HG03558 (cell line): ENCODE results near the gene DNMBP.
"Not testable (repeated sequence)": the region's sequence is repeated elsewhere in the genome, so short reads cannot be mapped to it uniquely, and the experiment has no call there.

Experiments
- ATAC-seq: cut with Tn5 transposase; IDR thresholded peaks from one replicate; pipeline ENCODE4 v1.9.1; 2021; ENCODE audit warnings: moderate number of reproducible peaks; ENCODE audit not compliant: unreplicated experiment; ENCODE audit errors: extremely low read depth

DNMBP gene

DNA sequence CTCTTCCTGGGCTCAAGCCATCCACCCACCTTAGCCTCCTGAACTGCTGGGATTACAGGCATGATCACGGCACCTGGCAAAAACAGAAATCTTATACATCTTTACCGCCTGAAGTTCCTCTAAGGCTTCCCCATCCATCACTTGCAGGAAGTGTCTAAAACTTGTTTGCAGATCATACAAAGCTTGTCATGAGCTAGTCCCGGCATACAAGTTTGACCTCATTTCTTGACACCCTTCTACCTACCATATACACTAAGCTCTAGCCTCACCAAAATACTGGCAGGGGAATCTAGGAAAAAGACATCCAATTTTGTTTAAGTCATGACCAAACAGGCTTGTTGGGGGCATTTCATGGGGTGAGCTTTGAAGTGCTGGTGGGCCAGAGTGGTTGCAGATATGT lies 14.5 kb downstream of the DNMBP start:
- no peak for ATAC-seq

DNA sequence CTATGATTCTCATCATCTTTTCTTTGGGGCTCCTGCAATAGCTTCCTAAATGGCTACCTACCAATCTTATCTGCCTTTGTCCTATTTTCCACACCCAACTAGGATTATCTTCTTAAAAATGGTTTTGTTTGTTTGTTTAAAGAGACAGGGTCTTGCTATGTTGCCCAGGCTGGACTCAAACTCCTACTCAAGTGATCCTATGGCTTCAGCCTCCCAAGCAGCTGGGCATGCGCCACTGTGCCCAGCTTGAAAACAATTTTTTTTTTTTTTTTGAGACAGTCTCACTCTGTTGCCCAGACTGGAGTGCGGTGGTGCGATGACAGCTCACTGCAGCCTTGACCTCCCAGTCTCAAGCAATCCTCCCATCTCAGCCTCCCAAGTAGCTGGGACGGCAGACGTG lies 14.9 kb downstream of the DNMBP start:
- no peak for ATAC-seq

DNA sequence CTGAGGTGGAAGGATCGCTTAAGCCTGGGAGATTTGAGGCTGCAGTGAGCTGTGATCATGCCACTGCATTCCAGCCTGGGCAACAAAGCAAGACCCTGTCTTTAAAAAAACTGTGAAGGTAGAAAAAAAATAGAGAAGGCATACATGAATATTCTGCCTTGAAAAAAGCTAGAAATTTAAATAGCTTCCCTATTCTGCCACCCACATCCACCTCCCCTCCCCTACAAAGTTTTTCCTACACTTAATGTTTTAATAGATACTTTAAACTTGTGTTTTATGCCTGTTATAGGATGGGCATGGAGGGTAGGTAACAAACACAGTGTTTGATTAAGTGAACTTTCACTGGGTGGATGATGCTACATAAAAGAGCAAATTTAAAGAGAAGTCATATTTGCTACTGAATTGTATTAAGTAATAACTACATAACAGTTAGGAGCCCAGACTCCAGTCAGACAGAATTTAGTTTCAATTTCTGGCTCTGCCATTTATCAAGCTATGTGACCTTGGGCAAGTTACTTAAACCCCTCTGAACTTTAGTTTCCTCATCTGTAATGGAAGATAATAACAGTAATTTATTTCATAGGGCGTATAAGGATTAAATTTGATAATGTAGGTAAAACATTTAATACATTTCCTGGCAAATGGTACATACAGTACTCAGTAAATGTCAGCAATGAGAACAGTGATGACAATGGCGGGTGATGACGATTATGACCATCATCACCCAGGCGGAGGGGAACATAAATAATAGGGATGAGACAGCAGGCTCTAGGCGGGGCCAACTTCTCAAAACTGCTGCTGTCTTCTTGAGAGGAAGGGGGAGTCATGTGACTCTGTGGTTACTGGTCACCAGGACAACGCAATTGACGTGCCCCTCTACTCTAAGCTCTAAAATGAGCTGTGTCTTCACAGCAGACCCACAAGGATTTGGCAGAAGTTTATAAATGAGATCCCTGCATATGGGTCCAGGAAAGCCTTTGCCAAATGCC lies 15.8 kb downstream of the DNMBP start:
- ATAC-seq = no peak

DNA sequence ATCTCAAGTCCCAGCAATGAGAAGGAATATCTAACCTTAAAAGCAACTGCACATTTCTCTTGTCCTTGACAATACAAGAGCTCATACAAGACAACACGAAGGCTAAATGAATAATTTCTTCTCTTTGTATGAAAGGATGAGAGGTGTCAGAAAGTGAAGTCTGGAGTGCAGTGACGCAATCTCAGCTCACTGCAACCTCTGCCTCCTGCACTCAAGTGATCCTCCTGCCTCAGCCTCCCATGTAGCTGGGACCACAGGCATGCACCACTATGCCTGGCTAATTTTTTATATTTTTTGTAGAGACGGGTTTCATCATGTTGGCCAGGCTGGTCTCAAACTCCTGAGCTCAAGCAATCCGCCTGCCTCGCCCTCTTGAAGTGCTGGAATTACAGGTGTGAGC lies 24.1 kb downstream of the DNMBP start:
- ATAC-seq = not testable (repeated sequence)

DNA sequence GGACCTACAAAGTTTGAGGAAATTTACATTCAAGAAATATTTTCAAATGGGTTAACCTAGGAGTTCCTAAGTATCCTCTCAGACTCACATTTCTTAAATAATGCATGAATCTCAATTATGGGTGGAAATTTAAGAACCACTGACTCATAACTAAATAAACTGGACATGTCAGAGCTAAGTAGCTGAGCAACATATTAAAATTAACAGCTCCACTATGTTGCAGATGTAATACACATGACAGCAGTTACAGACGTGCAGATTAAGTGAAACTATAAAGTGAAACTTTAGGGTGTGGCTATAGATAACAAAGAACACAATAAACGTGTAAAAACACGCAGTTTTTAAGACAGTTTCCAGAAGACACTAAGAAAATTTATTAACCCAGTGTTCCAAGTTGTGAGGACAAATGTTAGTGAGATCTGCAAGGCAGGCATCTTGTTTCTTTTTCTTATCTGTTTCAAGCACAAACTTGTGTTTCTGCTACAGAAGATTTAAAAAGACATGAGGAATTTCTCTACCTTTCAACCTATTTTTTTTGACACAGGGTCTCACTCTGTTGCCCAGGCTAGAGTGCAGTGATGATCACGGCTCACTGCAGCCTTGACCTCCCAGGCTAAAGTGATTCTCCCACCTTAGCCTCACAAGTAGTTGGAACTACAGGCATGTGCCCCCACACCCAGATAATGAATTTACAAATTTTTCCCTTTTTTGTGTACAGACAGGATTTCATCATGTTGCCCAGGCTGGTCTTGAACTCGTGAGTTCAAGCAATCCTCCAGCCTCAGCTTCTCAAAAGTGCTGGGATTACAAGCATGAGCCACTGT lies 25.3 kb downstream of the DNMBP start:
- no peak for ATAC-seq

DNA sequence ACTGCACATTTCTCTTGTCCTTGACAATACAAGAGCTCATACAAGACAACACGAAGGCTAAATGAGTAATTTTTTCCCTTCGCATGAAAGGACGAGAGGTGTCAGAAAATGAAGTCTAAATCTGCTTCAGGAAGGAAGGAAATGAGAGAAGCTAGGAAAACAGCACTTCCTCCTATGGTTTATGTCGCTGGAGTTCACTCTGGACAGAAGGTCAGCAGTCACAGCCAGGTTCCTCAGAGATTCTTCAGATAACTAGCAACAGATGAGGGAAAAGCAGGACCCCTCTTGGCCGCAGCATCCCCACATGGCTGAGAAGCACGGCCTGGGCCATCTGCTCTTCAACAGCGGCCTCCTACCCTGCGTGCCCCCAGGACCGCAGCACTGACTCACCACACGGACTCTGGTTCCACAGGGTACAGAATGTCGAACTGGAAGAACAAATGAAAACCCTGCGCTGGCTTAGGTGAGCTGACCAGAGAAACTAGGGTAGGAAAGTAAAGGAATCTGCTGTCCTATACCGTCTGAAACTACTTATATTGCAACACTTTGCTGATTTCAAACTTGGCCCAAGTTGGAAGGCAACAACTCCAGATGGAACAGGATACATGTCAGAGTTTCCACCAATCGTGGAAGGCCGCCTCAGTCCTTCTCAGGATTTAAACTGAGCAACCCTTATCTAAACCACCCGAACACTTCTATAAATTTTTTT lies 26.3 kb downstream of the DNMBP start:
- ATAC-seq = no peak

DNA sequence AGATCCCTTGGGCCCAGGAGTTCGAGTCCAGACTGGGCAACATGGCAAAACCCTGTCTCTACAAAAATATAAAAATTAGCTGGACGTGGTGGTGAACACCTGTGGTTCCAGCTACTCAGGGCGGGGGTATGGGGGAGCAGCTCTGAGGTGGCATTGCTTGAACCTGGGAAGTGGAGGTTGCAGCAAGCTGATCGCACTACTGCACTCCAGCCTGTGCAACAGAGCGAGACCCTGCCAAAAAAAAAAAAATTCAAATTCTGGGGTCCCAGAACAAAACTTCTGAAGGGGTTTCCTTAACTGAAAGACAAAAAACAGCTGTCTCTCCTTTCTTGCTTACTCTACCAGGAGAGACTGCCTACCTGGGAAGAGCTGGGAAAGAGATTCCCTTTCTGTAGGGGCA lies 27.0 kb downstream of the DNMBP start:
- no peak for ATAC-seq

DNA sequence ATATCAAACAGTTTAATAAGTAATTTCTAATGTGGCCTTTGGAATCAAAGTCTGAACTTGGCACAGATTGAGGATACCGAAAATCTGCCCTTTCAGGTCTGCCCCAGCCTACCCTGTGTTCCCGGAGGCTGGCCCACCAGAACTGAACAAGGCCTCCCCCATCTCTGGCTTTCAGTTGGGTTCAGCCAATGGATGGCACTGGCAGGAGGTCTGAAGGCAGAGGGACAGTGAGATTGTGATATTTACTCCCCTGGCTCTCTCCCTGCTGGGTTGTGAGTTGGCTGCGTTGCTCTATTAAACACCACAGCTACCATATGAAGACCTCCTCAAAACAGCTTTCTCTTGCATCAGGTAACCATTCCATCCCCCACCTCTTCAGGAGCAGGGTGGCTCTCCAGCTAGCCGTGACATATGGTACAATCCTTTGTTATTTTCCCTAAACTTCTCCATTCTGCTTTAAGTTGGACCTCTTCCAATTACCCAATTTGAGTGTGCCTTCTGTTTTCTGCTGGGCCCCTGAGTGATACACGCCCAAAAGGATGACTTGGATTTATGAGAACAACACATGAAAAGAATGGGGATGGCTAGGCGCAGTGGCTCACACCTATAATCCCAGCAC lies 28.1 kb downstream of the DNMBP start:
- no peak for ATAC-seq

DNA sequence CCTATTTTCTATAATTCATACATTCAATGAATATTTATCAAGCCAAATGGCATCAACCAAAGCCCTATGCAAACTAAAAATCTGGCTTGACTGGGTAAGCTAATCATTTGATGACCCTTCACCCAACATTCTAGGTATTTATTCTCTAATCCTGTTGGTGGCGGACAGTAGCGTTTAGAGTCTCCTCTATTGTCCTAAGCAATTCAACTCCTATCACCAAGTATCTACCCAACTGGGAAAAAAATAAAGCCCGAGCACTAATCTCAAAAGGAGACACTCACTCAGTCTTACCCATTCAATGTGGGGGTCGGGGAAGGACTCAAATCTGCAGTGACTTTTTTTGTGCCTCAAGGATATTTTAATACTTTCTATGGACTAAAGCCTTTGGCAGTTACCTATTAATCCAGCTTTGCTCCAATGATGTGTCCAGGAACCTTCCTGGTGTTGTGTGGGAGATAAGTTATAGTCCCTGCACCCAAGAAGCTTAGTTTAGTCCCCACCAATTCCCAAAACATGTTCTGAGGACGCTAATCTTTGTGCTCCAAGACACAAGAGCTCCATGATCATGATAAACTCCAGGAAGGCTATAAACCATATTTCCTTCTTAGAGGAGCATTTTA lies 30.6 kb downstream of the DNMBP start:
- ATAC-seq = no peak

DNA sequence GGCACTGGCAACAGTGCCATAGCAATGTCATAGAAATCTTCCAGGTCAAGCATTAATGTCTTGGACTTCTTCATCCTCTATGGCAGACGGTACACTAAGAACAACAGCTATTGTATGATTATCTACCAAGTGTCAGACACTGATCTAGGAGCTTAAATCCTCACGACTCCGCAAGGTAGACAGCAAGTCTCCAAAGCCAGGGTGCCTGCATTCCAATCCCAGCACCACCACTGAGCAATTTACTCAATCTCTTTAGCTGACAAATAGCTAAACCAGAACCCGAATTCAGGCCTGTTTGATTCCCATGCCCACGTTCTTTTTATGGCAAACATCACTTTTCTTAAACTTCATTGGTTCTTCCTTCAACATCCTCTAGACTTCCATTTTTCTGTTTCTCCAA lies 31.8 kb downstream of the DNMBP start:
- no peak for ATAC-seq

DNA sequence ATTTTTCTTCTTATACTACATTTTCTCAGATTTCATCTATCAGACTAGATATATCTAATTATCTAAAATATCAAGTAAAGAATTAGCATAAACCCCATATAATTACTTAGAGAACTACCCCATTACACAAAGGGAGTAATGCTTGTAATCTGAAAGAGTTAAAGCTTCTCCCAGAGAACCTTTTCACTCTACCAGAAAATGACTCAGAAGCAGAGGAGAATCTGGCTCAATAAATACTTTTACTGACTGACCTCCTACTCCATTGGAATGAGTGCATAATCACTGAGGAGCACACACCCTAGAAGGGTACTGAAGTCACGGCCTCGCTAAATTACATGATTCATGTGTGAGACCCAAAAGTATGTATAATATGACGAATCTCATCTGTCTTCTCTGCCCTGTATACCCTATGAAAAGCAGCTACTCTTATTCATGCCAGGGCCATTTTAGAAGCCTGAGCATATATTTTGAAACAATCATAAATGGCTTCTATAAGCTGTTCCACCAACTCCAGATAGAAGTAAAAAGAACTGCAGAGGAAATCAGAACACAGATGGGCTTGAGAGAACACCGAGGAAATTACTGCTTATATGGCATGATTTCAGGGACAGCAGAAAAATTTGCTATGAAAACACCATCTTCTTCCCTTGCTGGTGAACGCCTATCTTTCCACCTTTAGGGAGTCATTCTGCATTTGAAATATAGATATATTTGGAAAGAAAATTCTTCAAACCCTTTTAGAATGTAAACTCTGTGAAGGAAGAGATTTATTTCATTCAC lies 32.7 kb downstream of the DNMBP start:
- no peak for ATAC-seq

DNA sequence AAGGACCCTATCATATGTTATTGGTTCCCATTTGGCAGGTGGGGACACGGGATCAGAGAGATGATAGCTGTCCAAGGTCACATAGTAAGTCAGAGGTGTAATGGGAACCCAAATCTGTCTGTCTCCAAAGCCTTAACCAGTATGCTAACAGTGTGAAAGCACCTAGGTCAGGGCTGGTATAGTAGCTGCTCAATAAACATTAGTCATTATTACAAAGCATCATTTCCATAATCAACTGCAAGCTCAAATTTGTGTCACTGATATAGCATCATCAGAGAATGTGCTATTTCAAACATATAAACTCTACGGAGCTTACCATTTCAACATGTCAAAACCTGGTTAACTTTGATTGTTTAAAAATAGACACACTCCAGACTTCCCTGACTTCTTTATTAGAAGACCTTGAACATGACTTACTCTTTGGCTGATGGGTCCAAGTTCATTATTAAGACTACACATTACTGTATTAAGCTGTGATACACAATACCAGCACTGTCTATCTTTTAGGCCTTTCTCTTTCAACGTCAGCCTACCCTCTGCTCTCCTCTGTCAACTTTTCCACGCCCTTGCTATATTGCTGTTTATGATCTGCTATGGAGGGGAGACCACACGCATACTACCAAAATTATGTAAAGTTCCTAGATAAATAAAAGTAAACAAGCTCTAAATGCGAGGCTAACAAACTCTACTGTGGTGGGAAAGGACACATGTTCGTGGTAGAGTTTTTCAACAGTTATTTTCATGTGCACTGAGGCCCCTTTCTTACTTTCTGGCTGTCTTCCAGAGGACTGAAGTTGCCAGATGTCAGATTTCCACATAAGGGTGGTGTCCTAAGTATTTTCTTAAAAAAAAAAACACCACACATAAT lies 33.6 kb downstream of the DNMBP start:
- ATAC-seq = no peak

DNA sequence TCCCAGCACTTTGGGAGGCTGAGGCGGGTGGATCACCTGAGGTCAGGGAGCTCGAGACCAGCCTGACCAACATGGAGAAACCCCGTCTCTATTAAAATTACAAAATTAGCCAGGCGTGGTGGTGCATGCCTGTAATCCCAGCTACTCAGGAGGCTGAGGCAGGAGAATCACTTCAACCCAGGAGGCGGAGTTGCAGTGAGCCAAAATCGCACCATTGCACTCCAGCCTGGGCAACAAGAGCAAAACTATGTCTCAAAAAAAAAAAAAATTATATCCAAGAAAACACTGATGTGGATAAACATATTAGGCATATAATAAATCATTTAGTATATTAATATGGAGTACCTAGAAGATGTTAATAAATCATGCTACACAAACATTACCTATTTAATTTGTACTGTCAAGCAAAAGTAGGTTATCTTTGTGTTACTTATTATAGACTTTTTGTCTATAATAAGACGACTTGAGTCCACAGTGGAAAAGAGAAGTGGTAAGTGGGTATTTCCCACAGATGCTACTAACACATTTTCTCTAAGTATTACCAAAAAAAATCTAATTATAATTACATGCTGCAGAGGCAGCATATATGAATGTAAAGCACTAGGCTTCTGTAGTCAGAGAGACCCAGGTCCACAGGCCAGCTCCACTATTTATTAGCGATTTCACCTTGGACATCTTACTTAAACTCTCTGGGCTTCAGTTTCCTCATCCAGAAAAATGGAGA lies 34.5 kb downstream of the DNMBP start:
- no peak for ATAC-seq

DNA sequence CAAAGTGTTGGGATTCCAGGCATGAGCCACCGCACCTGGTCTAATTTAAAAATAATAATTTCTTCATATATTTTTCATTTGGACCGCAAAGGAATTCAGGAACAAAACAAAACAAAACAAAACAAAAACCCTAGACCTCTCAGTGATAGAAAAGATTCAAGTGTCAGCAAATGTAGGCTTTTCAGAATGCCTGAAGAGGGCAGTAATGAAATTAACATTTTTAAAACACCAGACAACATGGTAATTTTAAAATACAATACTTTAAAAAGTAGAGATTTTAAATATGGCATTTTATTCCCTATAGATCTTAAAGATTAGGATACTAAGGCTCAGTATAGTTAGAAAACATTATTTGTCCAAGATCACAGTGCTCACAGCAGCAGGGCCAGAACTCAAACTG lies 36.6 kb downstream of the DNMBP start:
- no peak for ATAC-seq

DNA sequence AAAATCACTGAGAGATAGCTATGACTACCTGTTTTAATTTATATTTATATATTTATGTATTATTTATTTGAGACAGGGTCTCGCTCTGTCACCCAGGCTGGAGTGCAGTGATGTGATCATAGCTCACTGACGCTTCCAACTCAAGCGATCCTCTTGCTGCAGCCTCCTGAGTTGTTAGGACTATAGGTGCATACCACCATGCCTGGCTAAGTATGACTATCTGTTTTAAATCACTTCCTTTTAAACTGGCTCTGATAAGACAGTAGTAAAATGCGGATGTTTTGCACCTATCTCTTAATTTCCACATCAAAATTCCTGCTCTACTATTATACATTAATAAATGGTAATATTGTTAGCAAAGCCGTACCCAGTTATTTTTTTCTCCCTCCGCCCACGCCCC lies 41.8 kb downstream of the DNMBP start:
- ATAC-seq = no peak

DNA sequence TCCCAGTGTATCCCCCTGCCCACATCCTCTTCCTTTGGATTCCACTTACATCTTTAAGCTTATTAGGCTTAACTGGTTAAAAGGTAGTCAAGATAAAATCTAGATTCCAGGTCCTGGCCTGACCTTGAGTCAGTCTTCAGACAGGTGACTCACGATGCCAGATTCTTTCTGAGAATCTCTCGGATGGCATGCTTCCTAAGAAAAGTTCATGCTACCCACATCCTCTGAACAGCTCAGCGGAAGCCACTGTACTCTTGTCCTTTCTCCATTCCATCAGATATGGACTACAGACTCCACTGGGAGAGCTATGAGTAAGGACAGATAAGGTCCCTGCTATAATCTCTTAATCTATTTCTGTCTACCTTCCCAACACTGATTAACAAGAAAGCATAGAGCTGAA lies 43.4 kb downstream of the DNMBP start:
- no peak for ATAC-seq

DNA sequence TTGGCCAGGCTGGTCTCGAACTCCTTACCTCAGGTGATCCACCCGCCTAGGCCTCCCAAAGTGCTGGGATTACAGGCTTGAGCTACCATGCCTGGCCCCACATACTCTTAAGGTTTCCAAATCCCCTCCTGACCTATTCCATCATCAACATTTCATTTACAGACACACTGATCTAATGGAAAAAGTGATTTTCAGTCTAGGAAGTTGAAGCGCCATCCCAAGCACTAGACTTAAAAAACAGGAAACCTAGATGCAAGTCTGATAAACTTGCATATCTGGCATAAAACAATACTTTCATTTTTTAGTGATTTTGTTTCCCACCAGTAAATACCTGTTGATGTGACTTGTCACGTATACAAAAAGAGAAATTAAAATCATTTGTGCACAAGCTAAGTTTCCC lies 44.0 kb downstream of the DNMBP start:
- ATAC-seq = no peak

DNA sequence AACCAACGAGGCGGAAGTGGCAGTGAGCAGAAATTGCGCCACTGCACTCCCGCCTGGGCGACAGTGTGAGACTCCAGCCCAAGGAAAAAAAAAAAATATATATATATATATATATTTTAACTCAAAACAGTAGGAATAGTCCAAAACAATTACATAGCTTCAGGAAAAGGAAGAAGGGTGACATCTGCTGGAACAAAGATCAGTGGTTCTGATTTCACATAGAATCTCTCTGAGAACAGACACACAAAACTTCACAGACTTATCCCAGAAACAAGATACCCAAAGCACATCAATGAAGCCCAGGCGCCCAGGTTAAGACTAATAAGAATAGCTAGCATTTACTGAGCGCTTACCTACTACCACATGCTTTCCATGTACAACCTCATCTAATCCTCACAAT lies 45.0 kb downstream of the DNMBP start:
- no peak for ATAC-seq
